Measurements from ENCODE around the gene UBXN4.

- no peak for TF ChIP-seq CTCF (IDR thresholded peaks at IDR 0.05)
- TF ChIP-seq EZH2 (IDR thresholded peaks at IDR 0.05), result no peak
- no peak for TF ChIP-seq EZH2phosphoT487 (IDR thresholded peaks at IDR 0.05)
Measured at GRCh38 chr2:135802350-135802749, 60.7 kb downstream of the UBXN4 start.
